IMR-90 (cell line): ENCODE data around the gene FAM177A1.
A peak's percentile ranks its signal among the peaks of the same experiment; 100 is the strongest.

Experiments
- MAFK ChIP-seq: IDR thresholded peaks from 2 replicates; pipeline ENCODE4 v1.6.1; 2012; ENCODE audit warnings: low read depth, low read length, improper control_type of control experiment
- MAZ ChIP-seq: IDR thresholded peaks from 2 replicates; pipeline ENCODE4 v1.6.1; 2012; ENCODE audit warnings: low read depth, mild to moderate bottlenecking, low read length, improper control_type of control experiment, moderate library complexity, borderline replicate concordance
- MXI1 ChIP-seq: IDR thresholded peaks from 2 replicates; pipeline ENCODE4 v1.6.1; 2012; ENCODE audit warnings: low read depth, mild to moderate bottlenecking, low read length, moderate library complexity, borderline replicate concordance
- POLR2A ChIP-seq: IDR thresholded peaks from 2 replicates; pipeline ENCODE4 v1.6.1; 2012; ENCODE audit warnings: mild to moderate bottlenecking, low read depth, low read length
- TF ChIP-seq, protein P1 (sequence below): fragments of 150-350 bp; IDR thresholded peaks from 2 replicates; pipeline ENCODE4 v1.6.1; 2017; ENCODE audit warnings: mild to moderate bottlenecking, antibody characterized with exemption, low read length, low read depth
- TF ChIP-seq, protein P2 (sequence below): conservative IDR thresholded peaks from 2 replicates; pipeline ENCODE4 v1.5.1; 2012; ENCODE audit warnings: mild to moderate bottlenecking, low read depth, low read length, improper control_type of control experiment
- TF ChIP-seq, protein P3 (sequence below): fragments of 150-350 bp; IDR thresholded peaks from 2 replicates; pipeline ENCODE4 v1.6.1; 2016; ENCODE audit warnings: low read depth, mild to moderate bottlenecking, low read length, moderate library complexity, borderline replicate concordance

DNA sequence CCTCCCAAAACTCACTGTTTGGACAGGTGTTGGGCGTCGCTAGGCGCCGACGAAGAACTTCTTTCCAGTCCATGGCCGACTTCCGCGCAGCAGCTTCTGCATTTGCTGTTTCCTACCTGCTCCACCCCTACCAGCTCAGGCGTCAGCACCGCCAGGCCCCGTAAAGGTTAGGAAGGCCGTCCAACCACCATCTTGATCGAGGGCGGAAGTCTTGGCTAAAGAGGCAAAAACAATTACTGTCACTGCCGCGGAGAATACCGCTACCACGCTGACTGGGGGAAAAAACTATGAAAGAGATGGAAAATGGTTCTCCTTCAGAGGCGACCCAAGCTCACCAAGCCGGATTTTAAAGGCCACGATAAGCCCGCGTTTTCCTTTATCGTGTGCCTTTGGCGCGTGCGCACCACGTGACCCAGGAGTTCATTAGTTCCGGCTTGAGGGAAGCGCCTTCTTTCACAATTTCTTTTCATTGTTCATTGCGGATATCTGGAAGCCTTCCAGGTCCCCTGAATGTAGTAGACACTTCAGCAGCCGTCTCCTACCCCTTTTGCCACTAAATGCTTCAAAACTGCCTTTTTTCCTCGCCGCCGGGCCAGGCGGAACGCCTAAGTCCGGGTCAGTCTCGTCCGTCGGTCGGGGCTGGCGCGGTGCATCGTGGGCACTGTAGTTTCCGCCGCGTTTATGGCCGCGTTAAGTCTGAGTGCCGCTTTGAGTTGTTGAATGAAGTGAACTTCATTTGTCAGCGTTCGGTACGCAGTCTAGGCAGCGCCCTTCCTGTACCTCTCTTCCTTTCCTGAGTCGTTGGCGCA lies 76.0 kb downstream of the FAM177A1 start, which contains the start of the genes PPP2R3C and PRORP:
- TF ChIP-seq, protein P1, sequence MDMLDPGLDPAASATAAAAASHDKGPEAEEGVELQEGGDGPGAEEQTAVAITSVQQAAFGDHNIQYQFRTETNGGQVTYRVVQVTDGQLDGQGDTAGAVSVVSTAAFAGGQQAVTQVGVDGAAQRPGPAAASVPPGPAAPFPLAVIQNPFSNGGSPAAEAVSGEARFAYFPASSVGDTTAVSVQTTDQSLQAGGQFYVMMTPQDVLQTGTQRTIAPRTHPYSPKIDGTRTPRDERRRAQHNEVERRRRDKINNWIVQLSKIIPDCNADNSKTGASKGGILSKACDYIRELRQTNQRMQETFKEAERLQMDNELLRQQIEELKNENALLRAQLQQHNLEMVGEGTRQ, result peak; percentile 98
- TF ChIP-seq, protein P2, sequence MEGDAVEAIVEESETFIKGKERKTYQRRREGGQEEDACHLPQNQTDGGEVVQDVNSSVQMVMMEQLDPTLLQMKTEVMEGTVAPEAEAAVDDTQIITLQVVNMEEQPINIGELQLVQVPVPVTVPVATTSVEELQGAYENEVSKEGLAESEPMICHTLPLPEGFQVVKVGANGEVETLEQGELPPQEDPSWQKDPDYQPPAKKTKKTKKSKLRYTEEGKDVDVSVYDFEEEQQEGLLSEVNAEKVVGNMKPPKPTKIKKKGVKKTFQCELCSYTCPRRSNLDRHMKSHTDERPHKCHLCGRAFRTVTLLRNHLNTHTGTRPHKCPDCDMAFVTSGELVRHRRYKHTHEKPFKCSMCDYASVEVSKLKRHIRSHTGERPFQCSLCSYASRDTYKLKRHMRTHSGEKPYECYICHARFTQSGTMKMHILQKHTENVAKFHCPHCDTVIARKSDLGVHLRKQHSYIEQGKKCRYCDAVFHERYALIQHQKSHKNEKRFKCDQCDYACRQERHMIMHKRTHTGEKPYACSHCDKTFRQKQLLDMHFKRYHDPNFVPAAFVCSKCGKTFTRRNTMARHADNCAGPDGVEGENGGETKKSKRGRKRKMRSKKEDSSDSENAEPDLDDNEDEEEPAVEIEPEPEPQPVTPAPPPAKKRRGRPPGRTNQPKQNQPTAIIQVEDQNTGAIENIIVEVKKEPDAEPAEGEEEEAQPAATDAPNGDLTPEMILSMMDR, result no peak
- TF ChIP-seq, protein P3, sequence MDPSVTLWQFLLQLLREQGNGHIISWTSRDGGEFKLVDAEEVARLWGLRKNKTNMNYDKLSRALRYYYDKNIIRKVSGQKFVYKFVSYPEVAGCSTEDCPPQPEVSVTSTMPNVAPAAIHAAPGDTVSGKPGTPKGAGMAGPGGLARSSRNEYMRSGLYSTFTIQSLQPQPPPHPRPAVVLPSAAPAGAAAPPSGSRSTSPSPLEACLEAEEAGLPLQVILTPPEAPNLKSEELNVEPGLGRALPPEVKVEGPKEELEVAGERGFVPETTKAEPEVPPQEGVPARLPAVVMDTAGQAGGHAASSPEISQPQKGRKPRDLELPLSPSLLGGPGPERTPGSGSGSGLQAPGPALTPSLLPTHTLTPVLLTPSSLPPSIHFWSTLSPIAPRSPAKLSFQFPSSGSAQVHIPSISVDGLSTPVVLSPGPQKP, result no peak
- no peak for TF ChIP-seq MAFK
- no peak for TF ChIP-seq MAZ
- TF ChIP-seq MXI1, result no peak
- TF ChIP-seq POLR2A, result peak; percentile 54; the same call in 1 of the 2 replicates
